A549 treated with GW870086 at 1 μM for 4 hours (cell line): Measurements from ENCODE around the gene MCM9. TPM values are rescaled to one million over a fixed set of nuclear protein-coding genes. Genes with fewer than 3 reads are reported as not detected.

Source experiments
- total RNA-seq: library from RNA; stranded (reverse); fragments of 200-300 nt; extraction: Qiagen RNA extraction; gene quantifications from 5 replicates; pipeline ENCODE4 v1.2.3, GENCODE V29; 2022; ENCODE audit warnings: low read depth

Gene MCM9
- 3.5 to 6.5 TPM (median 4.9 TPM) in 5 replicates for total RNA-seq

GRCh38 chr6:118934461-118935330, at the start of gene MCM9:
Gene MCM9 (minus strand): TSS chr6:118935159. CDS start chr6:118931723, 3,436 bp downstream.

GRCh38 chr6:118893807-118894424, 41.0 kb downstream of the MCM9 start, which contains the start of gene ASF1A:
Gene ASF1A (plus strand): TSS chr6:118894152. CDS start chr6:118894414, 262 bp downstream.

Other genes with a start within 250 kb of the MCM9 start
- gene ASF1A, start 41.0 kb downstream of the MCM9 start, total RNA-seq, result 7.7 to 10.3 TPM (median 9.6 TPM) in 5 replicates
- not detected in 5 replicates for gene FAM184A, start 143.5 kb upstream of the MCM9 start, total RNA-seq